ENCODE measurements around the gene HBG1.

DNA sequence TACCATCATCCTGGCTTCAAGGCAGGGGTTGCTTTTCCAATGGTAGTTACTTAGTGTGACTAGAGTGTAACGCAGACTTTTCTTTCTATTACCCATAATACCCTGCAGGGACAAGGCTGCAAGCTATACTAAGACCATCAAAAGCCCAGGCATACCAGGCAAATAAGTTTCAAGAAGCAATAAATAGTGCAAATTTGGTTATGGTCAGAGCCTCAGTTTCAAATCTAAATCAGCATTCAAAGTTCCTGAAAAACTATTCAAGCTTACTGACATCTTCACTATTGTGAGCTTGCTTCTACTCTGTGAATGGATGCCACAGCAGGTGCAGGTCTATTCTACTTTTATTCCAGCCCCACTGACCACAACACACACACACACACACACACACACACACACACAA, 20.3 kb downstream of the HBG1 start:
- TF ChIP-seq POLR2AphosphoS5 (IDR thresholded peaks at IDR 0.05; ENCODE audit: insufficient read depth, low read depth, low read length) (no peak), MYC (IDR thresholded peaks at IDR 0.05; ENCODE audit: low read depth, low read length) (no peak)
- TF ChIP-seq, protein P1, sequence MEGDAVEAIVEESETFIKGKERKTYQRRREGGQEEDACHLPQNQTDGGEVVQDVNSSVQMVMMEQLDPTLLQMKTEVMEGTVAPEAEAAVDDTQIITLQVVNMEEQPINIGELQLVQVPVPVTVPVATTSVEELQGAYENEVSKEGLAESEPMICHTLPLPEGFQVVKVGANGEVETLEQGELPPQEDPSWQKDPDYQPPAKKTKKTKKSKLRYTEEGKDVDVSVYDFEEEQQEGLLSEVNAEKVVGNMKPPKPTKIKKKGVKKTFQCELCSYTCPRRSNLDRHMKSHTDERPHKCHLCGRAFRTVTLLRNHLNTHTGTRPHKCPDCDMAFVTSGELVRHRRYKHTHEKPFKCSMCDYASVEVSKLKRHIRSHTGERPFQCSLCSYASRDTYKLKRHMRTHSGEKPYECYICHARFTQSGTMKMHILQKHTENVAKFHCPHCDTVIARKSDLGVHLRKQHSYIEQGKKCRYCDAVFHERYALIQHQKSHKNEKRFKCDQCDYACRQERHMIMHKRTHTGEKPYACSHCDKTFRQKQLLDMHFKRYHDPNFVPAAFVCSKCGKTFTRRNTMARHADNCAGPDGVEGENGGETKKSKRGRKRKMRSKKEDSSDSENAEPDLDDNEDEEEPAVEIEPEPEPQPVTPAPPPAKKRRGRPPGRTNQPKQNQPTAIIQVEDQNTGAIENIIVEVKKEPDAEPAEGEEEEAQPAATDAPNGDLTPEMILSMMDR (IDR thresholded peaks at IDR 0.05; ENCODE audit: extremely low read depth in 1 of 2, insufficient read depth in 1 of 2, low read depth in 1 of 2, low read length in 2 of 2) = no peak

Data from endothelial cell of umbilical vein (primary cell).